Neural cell (in vitro differentiated cells): ENCODE results near the gene SSBP3.

Experiments used
- CTCF ChIP-seq: fragments of 450-650 bp; IDR thresholded peaks from 2 replicates; pipeline ENCODE4 v1.5.1; 2014; ENCODE audit warnings: antibody characterized with exemption, mild to moderate bottlenecking, moderate library complexity; ENCODE audit not compliant: poor library complexity, severe bottlenecking
- EZH2 ChIP-seq: fragments of 200-600, 300-800 bp; shearing (Covaris generic), sonication (generic); IDR thresholded peaks from 2 replicates; pipeline ENCODE4 v1.6.1; 2014; ENCODE audit warnings: antibody characterized with exemption, low read length, borderline replicate concordance, mild to moderate bottlenecking; ENCODE audit not compliant: insufficient read depth, poor library complexity, severe bottlenecking
- REST ChIP-seq: IDR thresholded peaks from 2 replicates; pipeline ENCODE4 v1.6.1; 2012; ENCODE audit warnings: borderline replicate concordance
- TAF1 ChIP-seq: IDR thresholded peaks from 2 replicates; pipeline ENCODE4 v1.6.1; 2012; ENCODE audit warnings: low read depth

GRCh38 chr1:54199151-54199764 is 206.9 kb downstream of the SSBP3 start:
- TF ChIP-seq CTCF (no peak), TAF1 (no peak), REST (no peak), EZH2 (no peak)
